SK-N-MC (cell line): ENCODE data around the gene NIPA2.

Experiments used
- DNase-seq: peaks from one replicate; pipeline ENCODE4 v3.0.0-alpha.2; 2011; ENCODE audit warnings: low read depth, low spot score
- H3K27ac ChIP-seq: fragments of 200-600 bp; sonication (generic); 2 replicates; pipeline ENCODE4 v1.5.1; 2016; ENCODE audit warnings: mixed run types
- H3K36me3 ChIP-seq: fragments of 200-600 bp; sonication (generic); 2 replicates; pipeline ENCODE4 v1.6.1; 2017; ENCODE audit warnings: antibody characterized with exemption, low read length, mixed read lengths; ENCODE audit not compliant: insufficient read depth
- H3K4me3 ChIP-seq: fragments of 200-600 bp; sonication (generic); 2 replicates; pipeline ENCODE4 v1.5.1; 2016
- H3K9ac ChIP-seq: fragments of 200-600 bp; sonication (generic); 2 replicates; pipeline ENCODE4 v1.8.0; 2017; ENCODE audit warnings: mixed run types, mixed read lengths; ENCODE audit not compliant: insufficient read length
- H3K9me3 ChIP-seq: fragments of 200-600 bp; sonication (generic); 2 replicates; pipeline ENCODE4 v1.6.1; 2017; ENCODE audit warnings: low read depth, mild to moderate bottlenecking, antibody characterized with exemption, low read length, moderate library complexity, mixed read lengths
- EZH2 ChIP-seq: fragments of 200-600 bp; sonication (generic); IDR thresholded peaks from one replicate; pipeline ENCODE4 v1.6.1; 2017; ENCODE audit warnings: antibody characterized with exemption
- FOXP2 ChIP-seq: optimal IDR thresholded peaks from 2 replicates; pipeline ENCODE3; 2011; ENCODE audit warnings: mild to moderate bottlenecking, moderate library complexity; ENCODE audit not compliant: insufficient read depth; ENCODE audit errors: extremely low read length, control extremely low read depth
- POLR2AphosphoS5 ChIP-seq: IDR thresholded peaks from 2 replicates; pipeline ENCODE4 v1.6.1; 2012; ENCODE audit warnings: mild to moderate bottlenecking, low read depth, low read length, borderline replicate concordance

The NIPA2 gene

DNA sequence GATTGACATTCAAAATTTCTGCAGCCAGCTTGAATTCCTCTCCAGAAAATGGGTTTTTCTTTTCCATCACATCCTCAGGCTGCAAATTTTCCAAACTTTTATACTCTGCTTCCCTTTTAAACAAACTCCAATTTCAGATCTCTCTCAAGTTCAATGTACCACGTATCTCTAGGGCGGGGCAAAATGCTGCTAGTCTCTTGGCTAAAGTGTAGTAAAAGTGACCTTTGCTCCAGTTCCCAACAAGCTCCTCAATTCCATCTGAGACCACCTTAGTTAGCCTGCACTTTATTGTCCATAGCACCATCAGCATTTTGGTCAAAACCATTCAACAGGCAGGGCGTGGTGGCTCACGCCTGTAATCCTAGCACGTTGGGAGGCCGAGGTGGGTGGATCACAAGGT, 46.7 kb downstream of the NIPA2 start:
- DNase-seq: no peak
- TF ChIP-seq FOXP2: no peak
- TF ChIP-seq POLR2AphosphoS5: no peak
- TF ChIP-seq EZH2: no peak
- Histone ChIP-seq H3K9ac (no peak overlapping the region), H3K36me3 (peaks cover 23% of the 10 kb centered on the region), H3K27ac (no peak overlapping the region), H3K9me3 (no peaks in the 10 kb centered on the region), H3K4me3 (no peak overlapping the region)

DNA sequence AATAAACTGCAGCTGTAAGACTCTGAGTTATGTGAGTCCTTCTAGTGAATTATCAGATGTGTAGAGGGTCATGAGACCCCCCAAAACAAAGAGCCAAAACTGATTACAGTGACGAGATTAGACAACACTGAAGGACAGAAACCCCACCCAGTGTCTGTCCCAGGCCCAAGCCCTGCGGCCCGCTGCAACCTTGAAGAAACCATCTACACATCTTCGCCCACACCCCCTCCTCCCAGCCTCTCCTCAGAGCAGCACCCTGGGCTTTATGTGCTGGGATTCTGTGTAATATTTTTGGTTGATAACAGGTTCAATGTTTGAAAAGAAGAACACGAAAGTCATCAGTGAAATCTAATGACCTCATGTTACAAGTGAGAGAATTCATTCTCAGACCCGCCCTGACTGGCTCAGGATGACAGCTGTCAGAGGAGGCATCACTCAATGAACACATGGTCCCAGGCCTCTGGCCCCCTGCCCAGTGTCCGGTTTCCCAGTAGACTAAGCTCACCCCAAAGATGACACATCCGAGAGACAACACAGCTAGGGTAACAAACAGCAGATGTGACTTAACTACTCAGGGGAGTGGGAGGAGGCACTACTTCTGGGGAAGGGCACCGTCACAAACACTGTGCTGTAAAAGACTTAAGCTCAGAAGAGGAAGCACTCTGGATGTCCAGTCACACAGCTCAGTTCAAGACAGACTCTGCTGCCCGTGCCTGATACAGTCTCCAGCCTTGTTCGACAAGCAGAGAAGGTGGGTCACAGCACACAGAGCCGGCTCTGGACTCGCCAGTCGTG, 48.9 kb downstream of the NIPA2 start:
- TF ChIP-seq EZH2 (no peak), POLR2AphosphoS5 (no peak), FOXP2 (no peak)
- peaks cover 14% of the 10 kb centered on the region for H3K36me3 ChIP-seq
- H3K27ac ChIP-seq: no peak overlapping the region
- H3K9ac ChIP-seq: no peak overlapping the region
- no peak for DNase-seq
- no peak overlapping the region for H3K4me3 ChIP-seq
- H3K9me3 ChIP-seq: no peaks in the 10 kb centered on the region

DNA sequence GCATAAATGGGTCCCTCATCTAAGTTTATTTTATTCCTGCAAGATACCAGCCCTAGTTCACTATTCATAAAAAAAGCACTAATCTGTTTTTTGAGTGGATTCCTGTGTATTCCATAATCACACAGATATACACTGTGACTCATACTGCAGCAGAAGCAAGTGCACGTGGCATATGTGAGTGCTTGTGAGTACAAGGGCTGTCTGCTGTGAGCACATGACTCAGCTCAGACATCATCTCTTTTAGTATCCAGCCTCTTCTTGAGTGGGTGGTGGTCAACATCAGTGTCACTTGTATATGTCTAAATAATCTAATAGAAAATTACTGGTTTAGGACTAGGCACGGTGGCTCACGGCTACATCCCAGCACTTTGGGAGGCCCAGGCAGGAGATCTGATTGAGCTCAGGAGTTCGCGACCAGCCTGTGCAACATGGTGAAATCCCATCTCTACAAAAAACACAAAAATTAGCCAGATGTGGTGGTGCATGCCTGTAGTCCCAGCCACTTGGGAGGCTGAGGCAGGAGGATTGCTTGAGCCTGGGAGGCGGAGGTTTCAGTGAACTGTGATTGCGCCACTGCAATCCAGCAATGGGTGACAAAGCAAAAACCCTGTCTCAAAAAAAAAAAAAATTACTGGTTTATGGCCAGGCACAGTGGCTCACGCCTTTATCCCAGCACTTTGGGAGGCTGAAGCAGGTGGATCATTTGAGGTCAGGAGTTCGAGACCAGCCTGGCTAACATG, 49.8 kb downstream of the NIPA2 start:
- DNase-seq: no peak
- Histone ChIP-seq H3K9ac (no peak overlapping the region), H3K27ac (no peak overlapping the region), H3K36me3 (peaks cover 6% of the 10 kb centered on the region), H3K9me3 (no peaks in the 10 kb centered on the region), H3K4me3 (no peak overlapping the region)
- no peak for TF ChIP-seq FOXP2
- no peak for TF ChIP-seq POLR2AphosphoS5
- no peak for TF ChIP-seq EZH2

DNA sequence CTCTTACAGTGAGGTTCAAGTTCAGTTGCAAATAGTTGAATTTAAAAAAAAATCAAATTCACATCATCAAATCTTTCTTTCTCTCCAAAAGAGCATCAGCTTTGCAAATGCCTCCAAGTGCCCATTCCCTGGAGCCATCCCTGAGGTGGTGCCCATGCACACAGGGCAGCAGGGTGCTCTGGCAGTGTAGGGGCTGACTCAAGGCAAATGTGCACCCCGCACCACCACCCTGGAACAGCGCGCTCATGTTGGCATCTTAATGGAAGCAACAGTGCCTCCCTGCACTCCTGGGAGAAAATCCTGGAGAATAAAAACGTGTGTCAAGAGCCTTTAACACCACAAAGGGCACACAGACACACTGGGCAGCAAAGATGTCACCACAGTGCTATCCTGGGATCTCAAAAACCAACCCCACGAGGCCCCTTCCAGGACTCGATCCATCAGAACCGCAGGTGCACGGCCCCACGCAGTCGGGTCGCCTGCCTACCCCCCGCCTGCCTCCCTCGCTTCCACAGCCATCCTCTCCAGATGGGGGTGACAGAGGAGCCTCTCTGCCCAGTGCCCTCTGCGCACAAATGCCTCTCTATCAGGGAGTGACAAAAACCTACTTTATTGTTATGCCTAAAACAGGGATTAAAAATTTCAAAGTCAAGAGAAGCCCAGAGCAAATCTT, 50.8 kb downstream of the NIPA2 start:
- no peak overlapping the region for H3K9ac ChIP-seq
- no peak for TF ChIP-seq FOXP2
- TF ChIP-seq EZH2: no peak
- no peak for TF ChIP-seq POLR2AphosphoS5
- H3K27ac ChIP-seq: no peak overlapping the region
- H3K9me3 ChIP-seq: no peaks in the 10 kb centered on the region
- no peak for DNase-seq
- peaks cover 6% of the 10 kb centered on the region for H3K36me3 ChIP-seq
- H3K4me3 ChIP-seq: no peak overlapping the region

DNA sequence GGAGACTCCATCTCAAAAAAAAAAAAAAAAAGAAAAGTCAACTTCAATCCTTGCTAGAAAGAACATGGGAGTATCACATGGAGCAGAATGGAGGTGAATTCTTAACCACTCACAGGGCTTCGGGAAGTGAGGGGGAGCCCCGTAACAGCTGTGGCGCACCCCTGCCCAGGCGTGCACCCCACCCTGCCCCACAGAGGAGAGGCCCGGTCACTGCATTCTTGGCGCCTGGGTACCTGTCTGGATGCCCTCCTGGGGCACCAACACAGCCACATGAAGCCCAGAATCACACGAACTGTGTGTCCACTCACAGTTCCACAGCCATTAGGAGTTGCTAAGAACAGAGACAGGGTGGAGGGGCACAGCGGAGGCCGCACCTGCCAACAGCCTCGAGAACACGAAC, 51.8 kb downstream of the NIPA2 start:
- H3K4me3 ChIP-seq: no peak overlapping the region
- no peaks in the 10 kb centered on the region for H3K9me3 ChIP-seq
- no peak for DNase-seq
- H3K9ac ChIP-seq: no peak overlapping the region
- H3K27ac ChIP-seq: no peak overlapping the region
- peaks cover 6% of the 10 kb centered on the region for H3K36me3 ChIP-seq
- TF ChIP-seq FOXP2: no peak
- TF ChIP-seq POLR2AphosphoS5: no peak
- TF ChIP-seq EZH2: no peak

DNA sequence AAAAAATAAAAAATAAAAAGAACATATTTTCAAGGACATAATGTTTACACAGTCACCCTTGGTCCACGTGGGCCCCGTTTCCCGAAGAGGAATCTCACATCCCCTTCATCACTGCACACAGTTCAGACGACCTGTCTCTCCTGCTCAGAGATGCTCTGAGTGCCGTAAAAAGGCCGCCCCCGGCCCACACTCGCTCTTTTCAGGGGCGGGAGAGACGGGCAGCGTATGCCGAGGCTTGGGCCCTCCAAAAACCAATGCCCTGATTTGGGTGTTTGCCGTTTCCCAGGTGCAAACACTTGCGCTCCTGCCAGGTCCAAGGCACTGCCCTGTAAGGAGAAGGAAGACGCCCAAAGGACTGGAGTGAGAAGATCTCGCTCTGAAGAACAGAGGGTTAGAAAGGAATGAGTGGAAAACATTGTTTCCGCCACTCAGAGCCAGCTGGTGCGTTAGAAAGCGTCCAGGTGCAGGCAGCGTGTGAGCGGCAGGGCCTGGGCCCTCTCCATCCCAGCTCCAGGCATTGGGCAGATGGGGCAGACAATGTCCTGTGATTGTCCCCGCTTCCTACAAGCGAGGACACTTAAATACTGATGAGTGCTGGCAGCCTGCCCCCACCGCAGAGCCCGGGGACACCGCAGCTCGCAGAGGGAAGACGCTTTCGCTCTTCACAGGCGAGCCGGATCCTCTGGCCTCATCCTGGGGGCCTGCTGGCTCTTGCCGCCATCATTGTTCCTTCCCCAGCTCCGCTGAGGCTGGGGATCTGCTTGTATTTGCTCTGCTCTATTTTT, 53.2 kb downstream of the NIPA2 start:
- Histone ChIP-seq H3K4me3 (no peak overlapping the region), H3K36me3 (peaks cover 6% of the 10 kb centered on the region), H3K27ac (no peak overlapping the region), H3K9ac (no peak overlapping the region), H3K9me3 (no peaks in the 10 kb centered on the region)
- no peak for DNase-seq
- no peak for TF ChIP-seq POLR2AphosphoS5

DNA sequence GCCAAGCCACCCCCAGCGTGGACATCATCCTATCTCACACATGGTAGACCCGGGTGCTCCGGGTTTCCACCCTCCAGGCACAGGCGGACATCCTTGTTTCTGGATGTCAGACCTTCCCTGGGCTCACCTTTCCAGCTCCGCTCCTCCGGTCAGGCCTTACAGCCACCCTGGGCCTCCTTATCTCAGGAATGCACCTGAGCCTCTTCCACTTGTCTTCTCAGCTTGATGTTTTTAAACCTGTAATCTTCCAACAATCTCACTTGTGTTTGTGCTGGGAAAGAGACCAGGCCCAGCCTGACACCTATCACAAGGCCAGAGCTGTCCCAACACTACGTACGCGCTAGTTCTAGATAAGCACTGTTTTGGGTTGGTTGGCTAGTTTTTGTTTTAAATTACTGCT, 53.9 kb downstream of the NIPA2 start:
- H3K36me3 ChIP-seq: peaks cover 6% of the 10 kb centered on the region
- H3K9me3 ChIP-seq: no peaks in the 10 kb centered on the region
- TF ChIP-seq POLR2AphosphoS5 (no peak), EZH2 (no peak), FOXP2 (no peak)
- no peak overlapping the region for H3K4me3 ChIP-seq
- DNase-seq: no peak
- no peak overlapping the region for H3K9ac ChIP-seq
- no peak overlapping the region for H3K27ac ChIP-seq

DNA sequence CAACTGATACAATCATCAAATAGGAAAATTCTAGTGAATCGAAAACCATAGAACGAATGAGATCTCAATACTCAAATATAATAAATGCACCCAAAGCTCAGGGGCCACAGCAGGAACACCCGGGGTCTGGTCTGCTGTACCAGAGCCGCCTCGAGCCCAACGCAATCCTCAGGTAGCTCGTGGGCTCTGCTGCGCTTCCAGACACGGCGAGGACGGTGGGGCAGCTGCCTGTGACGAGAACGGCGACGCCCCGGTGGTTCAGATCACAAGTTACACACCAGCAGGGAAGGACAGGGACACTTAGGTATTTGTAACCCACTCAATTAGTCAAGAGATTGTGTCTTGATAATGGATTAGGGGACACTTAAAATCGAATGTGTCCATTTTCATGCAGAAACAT, 54.6 kb downstream of the NIPA2 start:
- H3K9me3 ChIP-seq: no peaks in the 10 kb centered on the region
- H3K4me3 ChIP-seq: no peak overlapping the region
- peaks cover 3% of the 10 kb centered on the region for H3K36me3 ChIP-seq
- H3K27ac ChIP-seq: no peak overlapping the region
- no peak for TF ChIP-seq FOXP2
- no peak for TF ChIP-seq POLR2AphosphoS5
- no peak for DNase-seq
- H3K9ac ChIP-seq: no peak overlapping the region
